Body of pancreas (tissue), 4 donors: ENCODE results near the gene SNX4.

Experiments
- POLR2A ChIP-seq, 3 donors: fragments of 450-650 bp; IDR thresholded peaks; one replicate each; pipeline ENCODE4 v1.6.1; 2016; ENCODE audit warnings: antibody characterized with exemption in 3 of 3, mild to moderate bottlenecking in 2 of 3
- TF ChIP-seq, protein P1 (sequence below), 7 experiments: fragments of 450-650 bp in 4 of 7; fragments of 200-600 bp in 3 of 7; sonication (generic) in 3 of 7; IDR thresholded peaks; one replicate each; pipeline ENCODE4 v1.5.1; 2016 to 2019; ENCODE audit warnings: antibody characterized with exemption in 7 of 7

DNA sequence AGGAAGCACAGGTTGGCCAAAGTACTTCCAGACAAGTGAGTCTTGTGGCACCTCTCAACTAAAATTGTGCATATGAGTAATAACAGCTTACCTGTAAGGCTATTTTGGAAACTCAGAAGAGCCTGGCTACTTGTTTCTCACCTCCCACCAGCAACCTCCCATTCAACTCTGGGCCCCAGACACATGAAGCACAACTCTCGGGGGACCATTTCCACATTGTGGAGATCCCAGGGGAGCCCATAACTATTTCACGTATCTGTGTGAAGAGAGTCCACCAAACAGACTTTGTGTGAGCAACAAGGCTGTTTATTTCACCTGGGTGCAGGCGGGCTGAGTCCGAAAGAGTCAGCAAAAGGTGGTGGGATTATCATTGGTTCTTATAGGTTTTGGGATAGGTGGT, 5.2 kb upstream of the SNX4 start:
- TF ChIP-seq, protein P1, sequence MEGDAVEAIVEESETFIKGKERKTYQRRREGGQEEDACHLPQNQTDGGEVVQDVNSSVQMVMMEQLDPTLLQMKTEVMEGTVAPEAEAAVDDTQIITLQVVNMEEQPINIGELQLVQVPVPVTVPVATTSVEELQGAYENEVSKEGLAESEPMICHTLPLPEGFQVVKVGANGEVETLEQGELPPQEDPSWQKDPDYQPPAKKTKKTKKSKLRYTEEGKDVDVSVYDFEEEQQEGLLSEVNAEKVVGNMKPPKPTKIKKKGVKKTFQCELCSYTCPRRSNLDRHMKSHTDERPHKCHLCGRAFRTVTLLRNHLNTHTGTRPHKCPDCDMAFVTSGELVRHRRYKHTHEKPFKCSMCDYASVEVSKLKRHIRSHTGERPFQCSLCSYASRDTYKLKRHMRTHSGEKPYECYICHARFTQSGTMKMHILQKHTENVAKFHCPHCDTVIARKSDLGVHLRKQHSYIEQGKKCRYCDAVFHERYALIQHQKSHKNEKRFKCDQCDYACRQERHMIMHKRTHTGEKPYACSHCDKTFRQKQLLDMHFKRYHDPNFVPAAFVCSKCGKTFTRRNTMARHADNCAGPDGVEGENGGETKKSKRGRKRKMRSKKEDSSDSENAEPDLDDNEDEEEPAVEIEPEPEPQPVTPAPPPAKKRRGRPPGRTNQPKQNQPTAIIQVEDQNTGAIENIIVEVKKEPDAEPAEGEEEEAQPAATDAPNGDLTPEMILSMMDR (IDR thresholded peaks at IDR 0.05): no peak
- no peak for TF ChIP-seq POLR2A (IDR thresholded peaks at IDR 0.05)
